Vagina (tissue), 2 donors: Measurements from ENCODE around the gene DDIT4.

ENCODE experiments used
- CTCF ChIP-seq, 3 experiments: fragments of 450-650 bp in 2 of 3; fragments of 200-600 bp in 1 of 3; sonication (generic) in 1 of 3; IDR thresholded peaks; one replicate each; pipeline ENCODE4 v1.5.1; 2017 to 2019; ENCODE audit warnings: antibody characterized with exemption in 3 of 3, mild to moderate bottlenecking in 2 of 3, moderate library complexity in 2 of 3
- POLR2A ChIP-seq, 2 donors: fragments of 450-650 bp; IDR thresholded peaks; one replicate each; pipeline ENCODE4 v1.6.1; 2017; ENCODE audit warnings: antibody characterized with exemption in 2 of 2, mild to moderate bottlenecking in 2 of 2, moderate library complexity in 2 of 2
- POLR2AphosphoS5 ChIP-seq, 2 donors: sonication (generic); formaldehyde crosslinking; IDR thresholded peaks; one replicate each; pipeline ENCODE4 v1.9.0; 2017; ENCODE audit warnings: antibody characterized with exemption in 2 of 2, mild to moderate bottlenecking in 2 of 2, low read depth in 1 of 2; ENCODE audit not compliant: insufficient read depth in 1 of 2

DNA sequence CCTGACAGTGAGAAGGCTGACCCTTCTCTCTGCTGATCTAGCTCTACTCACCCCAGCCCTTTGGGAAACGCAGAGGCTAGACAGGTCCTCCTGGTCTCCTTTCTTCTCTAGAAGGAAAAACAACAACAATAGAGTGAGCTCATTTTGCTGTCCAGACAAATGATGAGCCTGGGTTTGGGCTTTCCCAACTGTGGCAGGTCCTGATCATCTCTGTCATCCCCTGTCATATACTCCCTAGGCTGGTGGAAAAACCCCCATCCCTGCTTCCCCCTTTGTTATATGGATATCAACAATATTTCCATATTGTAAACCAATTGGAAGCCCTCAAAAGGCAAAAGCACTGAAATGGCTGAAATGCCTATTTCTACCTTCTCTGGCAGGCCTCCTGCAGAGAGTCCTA lies 9.2 kb upstream of the DDIT4 start:
- TF ChIP-seq POLR2A (IDR thresholded peaks at IDR 0.05) (no peak), CTCF (IDR thresholded peaks at IDR 0.05) (no peak), POLR2AphosphoS5 (IDR thresholded peaks at IDR 0.05; ENCODE audit: insufficient read depth in 1 of 2, low read depth in 1 of 2) (no peak)
